Measurements from ENCODE around the gene WDR72.

WDR72 gene

GRCh38 chr15:53490341-53490740 lies 269.1 kb downstream of the WDR72 start:
- H3K36me3 ChIP-seq (ENCODE audit: control insufficient read depth, low read length), result no peaks in the 10 kb centered on the region
- no peak for TF ChIP-seq EZH2phosphoT487 (IDR thresholded peaks at IDR 0.05; ENCODE audit: borderline replicate concordance, low read length)
- no peak for TF ChIP-seq CTCF (IDR thresholded peaks at IDR 0.05; ENCODE audit: low read depth, low read length, poor library complexity, severe bottlenecking)
- no peaks in the 10 kb centered on the region for H3K4me1 ChIP-seq (ENCODE audit: control insufficient read depth, low read length)
- H3K27ac ChIP-seq (ENCODE audit: low read depth, low read length), result no peak overlapping the region
- no peaks in the 10 kb centered on the region for H3K79me2 ChIP-seq (ENCODE audit: control insufficient read depth, low read length)
- no peak overlapping the region for H3K4me2 ChIP-seq (ENCODE audit: low read length)
- no peak overlapping the region for H3K4me3 ChIP-seq (ENCODE audit: low read length)
- no peaks in the 10 kb centered on the region for H4K20me1 ChIP-seq (ENCODE audit: control insufficient read depth, insufficient read depth, low read depth, low read length)
- H3K9me2 ChIP-seq (replicated peaks; ENCODE audit: control insufficient read depth, low read length), result no peaks in the 10 kb centered on the region
- no peaks in the 10 kb centered on the region for H3K27me3 ChIP-seq (ENCODE audit: control insufficient read depth, low read length)
- no peaks in the 10 kb centered on the region for H3K9me3 ChIP-seq (ENCODE audit: control insufficient read depth, insufficient read depth, low read length)
- H3F3A ChIP-seq (ENCODE audit: control insufficient read depth, insufficient read depth), result no peaks in the 10 kb centered on the region

GRCh38 chr15:53482055-53482454 lies 277.4 kb downstream of the WDR72 start:
- Histone ChIP-seq H3K9me3 (ENCODE audit: control insufficient read depth, insufficient read depth, low read length) (no peaks in the 10 kb centered on the region), H3K27ac (ENCODE audit: low read depth, low read length) (no peak overlapping the region), H4K20me1 (ENCODE audit: control insufficient read depth, insufficient read depth, low read depth, low read length) (no peaks in the 10 kb centered on the region), H3K36me3 (ENCODE audit: control insufficient read depth, low read length) (no peaks in the 10 kb centered on the region), H3K79me2 (ENCODE audit: control insufficient read depth, low read length) (no peaks in the 10 kb centered on the region), H3K4me1 (ENCODE audit: control insufficient read depth, low read length) (no peaks in the 10 kb centered on the region), H3K4me3 (ENCODE audit: low read length) (no peak overlapping the region), H3K9me2 (replicated peaks; ENCODE audit: control insufficient read depth, low read length) (no peaks in the 10 kb centered on the region), H3K27me3 (ENCODE audit: control insufficient read depth, low read length) (no peaks in the 10 kb centered on the region), H3K4me2 (ENCODE audit: low read length) (no peak overlapping the region), H3F3A (ENCODE audit: control insufficient read depth, insufficient read depth) (no peaks in the 10 kb centered on the region)
- TF ChIP-seq EZH2phosphoT487 (IDR thresholded peaks at IDR 0.05; ENCODE audit: borderline replicate concordance, low read length), result no peak
- no peak for TF ChIP-seq CTCF (IDR thresholded peaks at IDR 0.05; ENCODE audit: low read depth, low read length, poor library complexity, severe bottlenecking)

- Histone ChIP-seq H4K20me1 (ENCODE audit: control insufficient read depth, insufficient read depth, low read depth, low read length) (no peaks in the 10 kb centered on the region), H3K79me2 (ENCODE audit: control insufficient read depth, low read length) (no peaks in the 10 kb centered on the region), H3K36me3 (ENCODE audit: control insufficient read depth, low read length) (no peaks in the 10 kb centered on the region), H3K27me3 (ENCODE audit: control insufficient read depth, low read length) (no peaks in the 10 kb centered on the region), H3K9me3 (ENCODE audit: control insufficient read depth, insufficient read depth, low read length) (no peaks in the 10 kb centered on the region), H3F3A (ENCODE audit: control insufficient read depth, insufficient read depth) (no peaks in the 10 kb centered on the region), H3K4me1 (ENCODE audit: control insufficient read depth, low read length) (no peaks in the 10 kb centered on the region), H3K27ac (ENCODE audit: low read depth, low read length) (no peak overlapping the region), H3K9me2 (replicated peaks; ENCODE audit: control insufficient read depth, low read length) (no peaks in the 10 kb centered on the region), H3K4me3 (ENCODE audit: low read length) (no peak overlapping the region), H3K4me2 (ENCODE audit: low read length) (no peak overlapping the region)
- TF ChIP-seq EZH2phosphoT487 (IDR thresholded peaks at IDR 0.05; ENCODE audit: borderline replicate concordance, low read length), result no peak
- TF ChIP-seq CTCF (IDR thresholded peaks at IDR 0.05; ENCODE audit: low read depth, low read length, poor library complexity, severe bottlenecking), result no peak
These were observed 281.3 kb downstream of the WDR72 start for GRCh38 chr15:53477981-53478766.
